OCI-M1 (cell line): ENCODE results near the gene DNMT3A.

Experiments
- DNase-seq: peaks from one replicate; lab custom pipeline; 2025; lab: John Stamatoyannopoulos, UW

DNMT3A gene

DNA sequence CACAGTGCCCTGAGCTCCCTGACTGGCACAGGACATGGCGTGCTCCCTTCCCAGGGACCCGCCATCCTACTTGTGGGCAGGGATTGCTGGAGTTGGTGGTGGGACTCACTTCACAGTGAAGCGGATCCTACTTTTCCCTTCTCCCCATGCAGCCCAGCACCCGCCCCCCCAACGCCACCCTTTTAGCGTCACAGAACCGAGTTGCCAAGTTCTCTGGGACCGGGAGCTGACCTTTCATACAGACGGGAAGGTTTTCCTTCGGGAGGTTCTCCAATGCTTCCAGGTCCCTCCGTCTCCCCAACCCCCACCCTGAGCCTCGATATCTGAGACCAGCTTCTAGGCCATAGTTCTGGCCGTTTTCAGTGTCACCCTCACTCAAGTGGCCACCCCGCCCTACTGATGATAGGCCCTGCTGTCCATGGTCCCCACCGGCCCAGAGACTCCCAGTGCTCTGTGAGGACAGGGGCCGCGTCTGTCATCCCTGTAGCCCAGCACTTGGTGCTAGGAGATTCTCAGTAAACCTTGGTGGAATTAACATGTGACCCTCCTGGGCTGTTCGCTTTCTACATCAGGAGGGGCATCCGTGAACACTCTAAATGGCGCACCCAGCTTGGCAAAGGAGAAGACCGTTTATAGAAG lies 1.6 kb upstream of the DNMT3A start:
- DNase-seq, result no peak

DNA sequence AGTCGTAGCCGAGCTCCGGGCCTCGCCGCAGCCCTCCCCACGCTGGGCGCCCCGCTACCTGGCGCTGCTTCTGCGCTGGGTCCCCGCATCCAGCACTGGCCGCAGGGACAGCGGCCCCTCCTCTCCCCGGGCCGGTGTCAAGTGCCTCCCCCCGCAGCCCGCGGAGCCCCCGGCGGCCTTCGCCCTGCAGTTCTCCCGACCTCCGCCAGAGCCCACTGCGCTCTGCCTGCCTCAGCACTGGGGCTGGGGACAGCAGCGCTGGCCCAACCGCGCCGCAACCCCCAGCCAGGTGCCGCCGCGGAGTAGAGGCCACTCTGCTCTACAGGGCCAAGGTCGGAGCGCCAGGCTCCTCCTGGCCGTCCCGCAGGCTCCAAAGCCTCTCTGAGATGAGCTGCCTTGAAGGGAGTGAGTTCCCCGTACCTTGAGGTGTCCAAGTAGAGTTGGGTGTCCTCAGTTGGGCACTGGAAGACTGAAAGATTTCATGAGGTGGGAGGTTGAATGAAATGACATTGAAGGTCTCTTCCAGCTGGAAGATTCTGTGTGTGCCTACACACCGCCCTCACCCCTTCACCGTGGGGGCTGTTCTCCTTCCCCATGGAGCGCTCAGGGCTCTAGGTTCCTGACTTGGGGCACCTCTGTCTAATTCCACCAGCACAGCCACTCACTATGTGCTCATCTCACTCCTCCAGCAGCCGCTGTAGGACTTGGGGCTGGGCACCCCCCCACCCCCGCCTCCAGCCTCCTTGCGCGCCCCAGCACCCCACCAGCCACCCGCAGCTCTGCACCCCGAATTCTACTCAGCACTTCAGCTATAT lies 854 bp upstream of the DNMT3A start:
- peak; percentile 84 for DNase-seq

DNA sequence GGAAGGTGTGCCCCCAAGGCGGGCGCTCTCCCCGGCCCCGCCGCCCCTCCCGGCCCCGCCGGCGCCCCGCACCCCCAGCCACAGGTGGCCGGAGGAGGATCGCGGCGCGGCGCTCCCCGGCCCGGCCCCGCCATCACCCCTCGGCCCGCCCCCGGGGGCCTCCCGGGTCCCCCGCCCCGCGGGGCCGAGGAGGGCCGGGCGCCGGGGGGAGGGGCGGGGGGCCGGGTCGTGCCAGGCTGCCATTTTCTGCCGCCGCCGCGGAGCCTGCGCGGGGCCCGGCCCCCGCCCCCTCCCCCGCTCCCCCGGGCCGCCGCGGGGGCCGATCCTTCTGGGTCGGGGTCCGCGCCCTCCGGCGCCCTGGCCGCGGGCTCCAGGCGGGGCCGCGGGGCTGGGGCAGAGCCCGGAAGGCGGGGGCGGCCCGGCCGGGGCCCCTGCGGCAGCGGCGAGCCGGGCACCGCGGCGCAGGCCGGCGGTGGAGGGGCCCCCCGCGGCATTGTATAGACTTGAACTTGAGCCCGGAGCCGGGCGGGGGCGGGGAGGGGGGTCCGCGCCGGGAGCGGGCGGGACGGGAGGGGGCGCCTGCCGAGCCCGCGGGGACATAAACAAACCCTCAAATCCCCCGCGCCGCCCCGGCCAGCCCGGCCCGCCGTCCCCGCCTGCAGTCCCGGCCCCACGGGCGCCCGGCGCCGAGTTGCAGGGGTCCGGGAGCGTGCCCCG lies 556 bp downstream of the DNMT3A start:
- DNase-seq, result no peak

DNA sequence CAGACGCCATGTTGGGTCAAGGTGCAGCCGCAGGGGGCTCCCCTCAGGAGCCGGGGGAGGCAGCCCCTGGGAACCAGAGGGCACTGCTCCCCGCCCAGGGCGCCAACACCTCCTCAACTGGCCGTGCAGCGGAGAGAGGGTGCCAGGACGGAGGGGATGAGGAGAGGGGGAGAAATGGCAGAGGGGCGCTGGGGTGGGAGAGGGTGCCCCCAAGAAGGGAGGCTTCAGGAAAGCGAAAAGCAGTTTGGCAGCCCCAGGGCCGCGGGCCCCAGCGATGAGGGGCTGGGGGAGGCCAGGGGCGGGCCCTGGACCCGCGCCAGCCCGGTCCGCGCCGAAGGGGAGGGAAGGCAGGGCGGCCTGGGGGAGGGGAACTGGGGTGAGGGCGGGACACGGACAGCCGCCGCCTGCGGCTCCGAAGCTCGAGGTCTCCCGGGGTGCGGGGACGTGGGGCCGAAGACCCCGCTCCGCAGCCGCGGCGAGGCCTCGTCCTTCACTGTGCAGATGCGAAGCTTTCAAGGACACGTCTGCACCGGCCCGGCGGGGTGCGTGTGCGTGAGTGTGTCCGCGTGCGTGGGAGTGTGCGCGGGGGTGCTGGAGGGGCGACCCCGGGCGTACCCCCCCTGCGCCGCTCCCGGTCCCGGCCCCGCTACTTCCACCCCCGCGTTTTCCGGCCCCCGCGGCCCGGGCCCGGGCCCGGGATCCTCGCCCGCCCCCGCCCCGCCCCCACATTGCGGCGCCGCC lies 1.4 kb downstream of the DNMT3A start:
- no peak for DNase-seq

DNA sequence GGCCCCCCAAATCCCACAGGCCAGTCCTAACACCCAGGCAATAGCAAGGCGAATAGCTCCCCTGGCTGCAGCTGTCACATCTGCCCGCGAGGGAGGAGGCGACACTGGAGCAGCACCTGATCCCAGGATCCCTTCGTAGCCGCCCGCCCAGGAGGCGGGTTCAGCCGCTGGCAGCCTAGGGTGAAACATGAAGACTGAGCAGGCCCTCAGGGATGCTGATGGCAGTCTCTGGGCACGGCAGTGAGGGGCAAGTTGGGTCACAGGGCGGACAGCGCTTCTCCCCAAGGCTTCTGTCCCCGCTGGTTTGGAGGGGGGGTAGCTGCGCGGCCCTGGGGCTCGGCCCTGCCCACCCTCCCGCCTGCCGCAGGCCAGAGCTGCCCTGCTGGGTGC lies 1.9 kb downstream of the DNMT3A start:
- no peak for DNase-seq

DNA sequence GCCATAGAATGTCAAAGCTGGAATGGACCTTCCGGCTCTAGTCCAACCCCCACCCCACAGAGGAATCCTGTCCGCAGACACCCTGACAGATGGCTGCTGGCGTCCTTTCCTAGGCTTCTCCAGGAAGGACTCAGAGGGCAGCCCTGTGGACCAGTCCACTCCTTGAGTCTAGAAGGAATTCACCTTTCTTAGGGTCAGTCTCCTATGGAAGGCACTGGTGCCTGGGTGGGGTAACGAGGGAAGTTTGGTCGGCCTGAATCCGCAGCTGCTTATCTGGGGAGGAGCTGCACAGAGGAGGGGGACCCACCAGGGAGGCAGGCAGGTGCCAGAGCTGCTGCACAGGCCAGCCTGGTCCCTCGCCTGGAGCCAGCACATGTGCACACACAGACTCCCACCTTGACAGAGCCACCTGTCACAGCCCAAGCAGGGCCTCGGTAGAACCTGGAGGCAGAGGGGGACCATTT lies 2.5 kb downstream of the DNMT3A start:
- no peak for DNase-seq

DNA sequence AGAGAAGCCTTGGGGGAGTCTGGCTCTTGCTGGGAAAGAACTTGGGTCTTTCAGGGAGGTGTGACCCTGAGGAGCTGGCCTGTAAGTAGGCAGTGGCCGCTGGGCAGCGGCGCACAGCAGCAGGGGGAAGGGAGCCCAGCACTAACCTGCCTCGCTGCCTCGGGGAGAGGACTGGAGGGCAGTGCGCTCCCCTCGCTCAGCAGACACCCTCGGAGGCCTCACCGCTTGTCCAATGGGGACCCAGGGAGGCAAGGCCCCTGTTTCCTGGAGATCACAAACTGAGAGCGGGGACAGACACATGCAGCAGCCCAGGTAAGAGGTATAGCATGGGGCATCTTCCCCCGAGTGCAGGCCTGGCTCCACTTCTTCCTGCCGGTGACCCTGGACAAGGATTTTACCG lies 3.3 kb downstream of the DNMT3A start:
- no peak for DNase-seq

DNA sequence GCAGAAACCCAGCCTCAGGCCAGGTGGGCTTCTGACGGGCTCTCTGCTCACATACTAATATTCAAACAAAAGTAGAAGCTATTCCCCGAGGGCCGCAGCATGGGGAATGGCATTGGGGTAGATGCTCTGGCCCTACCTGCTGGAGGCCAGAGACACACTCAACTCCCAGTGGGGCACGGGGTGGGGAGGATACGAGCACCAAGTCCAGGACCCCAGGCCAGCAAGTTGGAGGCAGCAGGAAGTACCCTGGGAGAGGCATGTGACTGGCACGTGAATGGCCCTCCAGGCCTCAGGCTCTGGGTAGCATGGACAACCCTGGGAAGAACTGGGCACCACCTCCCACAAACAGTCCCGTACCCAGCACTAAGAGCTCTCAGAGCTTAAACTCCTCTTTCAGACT lies 3.8 kb downstream of the DNMT3A start:
- no peak for DNase-seq

DNA sequence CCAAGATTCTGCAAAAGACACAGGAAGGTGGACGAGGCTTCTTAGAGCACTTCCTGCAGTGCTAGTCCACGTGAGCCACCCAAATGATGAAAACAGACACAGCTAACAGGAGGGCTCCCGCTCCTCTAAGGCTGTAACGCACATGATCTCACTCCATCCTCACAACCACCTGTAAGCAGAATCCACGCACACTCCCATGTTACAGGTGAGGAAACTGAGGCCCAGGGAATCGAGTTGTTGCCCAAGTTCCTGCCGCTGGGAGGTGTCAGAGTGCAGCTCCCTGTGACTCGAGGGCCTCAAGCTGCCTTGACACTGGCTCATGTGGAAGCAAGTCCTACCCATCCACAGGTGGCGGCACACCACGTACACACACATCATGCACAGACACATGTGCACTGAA lies 4.4 kb downstream of the DNMT3A start:
- DNase-seq, result no peak

DNA sequence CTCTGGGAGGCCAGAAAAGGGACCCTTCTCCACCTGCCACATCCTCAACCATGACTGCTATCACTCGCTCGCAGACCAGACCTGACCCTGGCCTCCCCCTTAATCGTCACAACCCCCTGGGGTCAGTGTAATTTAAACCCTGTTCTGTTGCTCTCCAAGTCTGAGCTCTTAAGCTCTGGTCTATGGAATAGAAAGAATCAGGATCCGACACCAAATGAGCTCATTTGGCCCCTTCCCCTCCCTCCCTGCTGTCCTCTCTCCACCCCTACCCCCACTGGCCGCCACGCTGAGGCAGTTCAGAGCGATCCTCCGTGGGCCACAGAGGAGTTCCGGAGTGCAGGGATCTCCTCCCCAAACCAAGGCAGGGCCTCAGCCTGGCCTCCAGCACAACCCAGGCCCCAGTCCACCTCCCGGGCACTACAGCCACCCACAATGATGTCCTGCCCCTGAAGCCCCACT lies 5.3 kb downstream of the DNMT3A start:
- DNase-seq, result no peak

DNA sequence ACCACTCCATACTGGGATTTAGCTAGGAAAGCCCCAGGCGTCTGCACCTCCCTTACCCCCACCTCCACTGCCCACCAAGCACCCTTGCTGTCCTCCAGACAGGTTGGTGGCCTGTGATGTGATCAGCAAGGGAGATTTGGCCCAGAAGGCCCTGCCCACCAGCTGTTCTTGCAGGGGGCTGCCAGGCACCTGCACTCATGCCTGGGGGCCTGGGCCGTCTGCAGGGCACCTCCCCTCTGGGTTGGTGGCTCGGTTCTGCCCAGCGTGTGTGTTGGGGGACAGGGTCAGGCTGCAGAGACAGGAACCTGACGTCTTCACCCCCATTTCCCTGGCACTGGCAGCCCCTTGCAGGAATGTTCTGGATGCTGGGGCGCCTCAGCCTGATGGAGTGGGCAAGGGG lies 5.8 kb downstream of the DNMT3A start:
- DNase-seq, result no peak

DNA sequence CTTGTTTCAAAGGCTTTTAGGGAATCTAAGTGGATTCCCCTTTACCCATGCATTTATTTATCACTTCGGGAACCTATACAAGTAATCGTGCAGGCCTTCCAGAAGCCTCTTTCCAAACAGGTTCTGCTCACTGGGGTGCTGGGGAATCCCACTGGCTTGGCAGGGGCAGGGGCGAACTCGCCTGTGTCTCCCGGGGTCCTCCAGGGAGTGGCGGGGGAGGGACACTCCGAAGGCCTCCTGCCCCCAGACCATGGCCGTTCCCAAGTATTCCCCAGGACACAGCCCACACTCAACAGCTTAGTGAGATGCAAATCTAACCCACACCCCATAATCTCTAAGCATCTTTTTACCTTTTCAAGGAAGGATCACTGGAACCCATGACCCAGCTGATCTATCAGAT lies 6.5 kb downstream of the DNMT3A start:
- DNase-seq, result no peak

DNA sequence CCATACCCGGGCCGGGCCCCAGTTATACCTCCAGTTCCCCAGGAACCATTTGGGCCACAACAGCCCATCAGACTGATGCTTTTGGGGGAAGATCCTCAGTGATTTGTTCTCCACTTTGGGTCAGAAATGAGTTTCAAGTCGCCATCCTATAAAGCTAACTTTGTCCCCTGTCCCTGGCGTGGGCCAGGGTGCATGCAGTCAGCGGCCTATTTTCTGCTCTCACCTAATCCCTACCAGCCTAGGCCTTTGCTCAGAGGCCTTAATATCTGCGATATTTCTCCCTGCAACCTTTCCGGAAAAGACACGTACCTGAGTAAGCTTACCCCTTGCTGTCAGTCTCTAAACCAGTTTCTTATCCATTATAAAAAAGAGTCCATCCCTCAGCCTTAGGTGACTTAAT lies 7.2 kb downstream of the DNMT3A start:
- DNase-seq, result no peak

DNA sequence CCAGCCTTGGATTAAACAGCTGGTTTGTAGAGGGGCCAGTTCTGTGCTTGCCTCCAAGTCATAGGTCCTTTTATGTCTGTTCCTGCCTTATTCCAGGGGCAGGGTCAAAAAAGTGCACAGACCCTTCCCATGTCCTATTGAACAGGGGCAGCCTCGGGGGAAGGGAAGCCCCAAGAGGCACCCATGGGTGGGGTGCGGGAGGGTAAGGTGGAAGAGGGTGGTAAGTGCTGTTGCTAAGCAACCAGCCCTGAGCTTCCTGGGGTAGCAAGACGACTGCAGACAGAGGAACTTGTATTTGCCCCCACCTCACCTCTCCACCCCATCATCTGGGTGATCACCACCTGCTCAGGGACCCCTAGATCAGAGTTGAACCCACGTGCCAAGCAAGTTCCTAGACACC lies 7.7 kb downstream of the DNMT3A start:
- DNase-seq, result no peak

DNA sequence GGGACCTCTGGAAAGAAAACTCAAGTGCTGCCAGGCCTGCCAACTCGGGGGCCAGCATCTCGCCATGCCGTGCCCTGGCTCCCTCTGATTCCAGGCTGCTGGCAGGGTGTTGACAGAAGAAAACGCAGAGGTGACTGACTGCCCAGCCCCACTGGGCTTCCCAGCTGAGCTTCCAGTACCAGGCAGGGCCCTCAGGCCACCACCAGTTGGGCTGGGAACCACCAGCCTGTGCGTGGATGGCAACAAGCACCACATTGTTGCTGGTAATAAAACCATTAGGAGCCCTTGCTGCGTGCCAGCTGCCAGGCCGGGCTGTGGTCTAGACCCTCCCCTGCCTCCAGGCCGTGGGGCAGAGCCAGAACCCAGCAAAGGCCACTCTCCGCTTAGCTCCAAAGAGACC lies 9.2 kb downstream of the DNMT3A start:
- DNase-seq, result no peak

DNA sequence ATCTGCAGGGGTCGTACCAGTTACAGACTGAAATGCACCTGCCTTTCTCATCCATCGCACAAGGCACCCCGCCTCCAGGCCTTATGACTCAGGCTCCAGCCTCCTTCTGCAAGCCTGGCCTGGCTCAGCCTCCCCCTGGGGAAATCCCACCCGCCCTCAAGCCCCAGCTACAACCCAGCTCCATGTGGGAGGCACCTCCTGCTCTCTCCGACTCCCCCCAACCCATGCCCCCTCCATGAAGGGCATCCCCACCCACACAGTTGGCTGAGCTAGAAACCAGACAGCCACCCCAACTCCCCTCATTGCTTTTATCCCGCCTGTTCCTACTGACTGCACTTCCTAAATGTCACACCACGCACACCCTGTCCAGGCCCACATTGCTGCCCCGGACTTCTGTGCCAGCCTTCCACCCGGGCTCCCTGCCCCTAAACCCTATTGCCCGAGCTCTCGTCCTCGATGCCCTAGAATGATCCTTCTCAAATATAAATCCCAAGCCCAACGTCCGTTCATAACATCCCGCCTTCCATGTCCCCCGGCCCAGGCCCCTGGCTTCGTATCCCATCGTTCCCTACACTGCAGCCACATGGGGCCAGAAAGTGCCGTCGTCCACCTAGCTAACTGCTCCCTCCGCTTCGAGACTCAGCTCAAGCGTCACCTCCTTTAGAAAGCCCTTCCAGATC lies 9.9 kb downstream of the DNMT3A start:
- no peak for DNase-seq

DNA sequence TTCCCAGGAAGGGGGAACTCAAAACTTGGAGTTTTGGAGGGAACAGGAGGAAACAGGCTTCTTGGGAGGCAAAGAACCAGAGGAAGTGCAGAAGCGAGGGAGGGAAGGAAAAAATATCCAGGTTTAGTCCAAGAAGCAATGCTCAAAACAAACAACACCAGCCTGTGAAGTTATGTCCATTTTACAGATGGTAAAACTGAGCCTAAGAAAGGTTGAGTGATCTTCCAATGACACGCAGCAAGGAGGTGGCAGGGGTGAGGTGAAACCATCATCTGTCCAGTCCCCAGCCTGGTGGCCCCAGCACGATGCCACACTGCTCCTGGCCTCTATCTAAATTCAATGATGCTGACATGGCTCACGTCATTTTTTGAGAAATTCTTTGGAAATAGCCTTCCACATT lies 10.8 kb downstream of the DNMT3A start:
- DNase-seq, result no peak

DNA sequence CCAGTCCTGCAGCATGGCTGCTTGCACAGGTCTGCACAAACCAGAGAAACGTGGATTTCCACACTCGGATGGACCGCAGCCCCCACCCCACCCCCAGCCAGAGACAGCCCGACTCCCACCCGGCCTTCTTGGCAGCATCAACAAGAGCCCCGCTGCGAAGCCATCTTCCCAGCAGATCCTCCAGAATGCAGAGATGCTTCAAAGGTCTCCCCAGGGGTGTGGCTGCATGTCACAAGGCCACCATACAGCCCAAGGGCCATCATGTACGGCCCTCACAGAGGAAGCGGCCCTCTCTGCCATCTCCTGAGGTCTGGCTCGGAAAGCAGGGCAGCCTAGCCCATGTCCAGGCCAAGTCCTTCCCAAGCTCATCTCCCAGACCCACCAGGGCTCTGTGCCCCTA lies 11.5 kb downstream of the DNMT3A start:
- no peak for DNase-seq

DNA sequence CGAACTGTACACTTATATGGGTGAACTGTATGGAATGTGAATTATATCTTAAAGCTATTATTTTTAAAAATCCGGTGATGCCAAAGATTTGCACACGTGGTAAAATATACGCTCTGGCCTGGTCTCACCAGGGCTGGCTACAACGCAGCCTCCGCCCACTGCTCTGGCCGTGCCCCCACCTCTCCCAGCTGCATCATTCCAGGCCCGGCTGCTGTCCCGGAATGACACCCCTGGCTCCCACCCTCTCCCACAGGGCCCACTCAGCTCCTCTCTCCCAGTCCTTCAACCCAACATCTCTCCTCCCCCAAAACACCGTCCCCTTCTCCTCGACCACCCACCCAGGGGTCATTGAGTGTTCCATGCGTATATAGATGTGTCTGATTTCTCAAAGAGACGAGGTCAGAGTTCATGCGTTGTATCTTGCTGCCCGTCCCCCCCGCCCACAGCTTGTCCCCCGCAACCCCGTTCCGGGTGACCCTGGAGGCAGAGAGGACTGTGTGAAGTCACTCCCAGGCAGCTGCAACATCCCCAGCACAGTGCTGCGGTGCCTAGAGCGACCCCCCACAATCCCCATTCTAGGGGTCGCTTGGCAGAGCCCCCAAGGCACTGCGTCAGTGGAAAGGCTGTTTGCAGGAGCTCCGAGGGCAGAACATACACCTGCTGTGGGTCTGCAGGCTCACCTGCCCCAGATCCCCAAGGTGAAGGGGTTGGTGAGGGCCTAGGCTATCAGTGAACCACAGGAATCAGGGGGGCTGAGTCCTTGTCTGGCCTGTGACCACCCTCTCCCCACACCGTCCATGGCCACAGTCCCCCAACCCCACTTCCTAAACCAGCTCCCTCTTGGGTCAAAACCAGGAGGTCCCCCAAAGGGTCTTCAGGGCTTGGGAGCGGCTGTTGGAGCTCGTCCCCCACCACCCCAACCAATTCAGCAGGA lies 13.3 kb downstream of the DNMT3A start:
- DNase-seq, result no peak

DNA sequence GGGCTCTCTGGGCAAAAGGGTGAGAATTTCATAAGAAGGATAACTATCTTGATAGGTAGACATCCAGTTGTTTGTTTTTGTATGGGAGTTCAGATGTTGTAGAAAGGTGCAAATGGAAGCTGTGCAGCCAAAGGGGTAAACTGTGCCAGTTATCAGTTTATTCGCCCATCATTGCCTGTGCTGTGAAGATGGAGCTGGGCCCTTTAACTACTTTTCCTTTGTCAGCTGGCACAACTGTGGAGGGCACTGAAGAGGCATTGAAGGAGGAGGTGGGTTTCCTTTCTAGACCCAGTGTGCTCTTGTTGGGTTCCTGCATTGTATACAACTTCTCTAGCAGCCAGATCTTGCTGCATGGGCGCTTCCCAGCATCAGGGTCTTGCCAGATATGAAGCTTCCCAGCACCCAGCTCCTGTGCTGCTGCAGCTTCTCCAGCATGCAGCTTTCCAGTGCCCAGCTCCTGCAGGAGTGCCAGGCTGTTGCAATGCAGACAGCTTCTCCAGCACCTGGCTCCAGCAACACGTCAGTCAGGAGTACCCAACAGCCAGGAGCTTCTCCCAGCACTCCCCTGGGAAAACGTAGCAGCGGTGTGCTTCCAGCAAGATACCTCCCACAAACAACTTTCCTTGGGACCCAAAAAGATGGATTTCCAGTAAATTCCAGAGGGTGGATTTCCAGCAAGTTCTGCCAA lies 15.3 kb downstream of the DNMT3A start:
- DNase-seq, result no peak
